ENCODE results near the gene CST4. TPM values are rescaled to one million over a fixed set of nuclear protein-coding genes. Genes with fewer than 3 reads are reported as not detected.

Gene CST4
- total and polyA plus RNA-seq, 10 of the 15 experiments (the other 5 are each of a cell fraction or from before 2014, with no cell fraction given): not detected

- TF ChIP-seq USF1 (IDR thresholded peaks at IDR 0.05; ENCODE audit: borderline replicate concordance, extremely low read length, insufficient read depth, low read depth, low read length) (no peak), SMAD1 (IDR thresholded peaks at IDR 0.05; ENCODE audit: low read depth, partially characterized antibody) (no peak), RB1 (IDR thresholded peaks at IDR 0.05; ENCODE audit: borderline replicate concordance) (no peak), CREM (IDR thresholded peaks at IDR 0.05; ENCODE audit: low read depth) (peak; percentile 73; the same call in 1 of the 2 replicates), MTA2 (IDR thresholded peaks at IDR 0.05; ENCODE audit: low read depth) (peak; percentile 32; the same call in 1 of the 2 replicates), ZNF217 (IDR thresholded peaks at IDR 0.05) (no peak), BHLHE40 (IDR thresholded peaks at IDR 0.05; ENCODE audit: borderline replicate concordance in 1 of 2, low read depth in 2 of 2, low read length in 1 of 2) (peak; percentile 77 to 84), PRDM15 (CRISPR knock-in tag; IDR thresholded peaks at IDR 0.05) (no peak), TCF12 (IDR thresholded peaks at IDR 0.05; ENCODE audit: low read depth, low read length) (no peak), USF2 (IDR thresholded peaks at IDR 0.05; ENCODE audit: borderline replicate concordance, low read depth, low read length) (no peak), GATAD2B (conservative IDR thresholded peaks at IDR 0.05; ENCODE audit: low read depth) (no peak), POLR2A (IDR thresholded peaks at IDR 0.05; ENCODE audit: low read depth, low read length) (no peak), KDM1A (IDR thresholded peaks at IDR 0.05; ENCODE audit: borderline replicate concordance) (peak; percentile 97; the same call in 1 of the 2 replicates), ATF7 (IDR thresholded peaks at IDR 0.05; ENCODE audit: low read depth) (peak; percentile 69), EP300 (IDR thresholded peaks at IDR 0.05; ENCODE audit: borderline replicate concordance in 1 of 2, control insufficient read depth in 1 of 2, low read depth in 2 of 2, low read length in 2 of 2) (no peak), FOS (IDR thresholded peaks at IDR 0.05; ENCODE audit: borderline replicate concordance, extremely low read depth, insufficient read length) (no peak), IRF4 (IDR thresholded peaks at IDR 0.05; ENCODE audit: low read depth, low read length) (peak; percentile 46; the same call in 1 of the 2 replicates), PBX3 (IDR thresholded peaks at IDR 0.05; ENCODE audit: insufficient replicate concordance, low read depth, low read length) (no peak), NFYB (IDR thresholded peaks at IDR 0.05; ENCODE audit: insufficient read depth, low read depth, low read length) (no peak), IKZF2 (IDR thresholded peaks at IDR 0.05) (peak; percentile 29 to 46; a peak in 2 of 4 replicates)
Observed at GRCh38 chr20:23644164-23644563, 44.7 kb downstream of the CST4 start (continued).

All from GM12878 (cell line).